Measurements from ENCODE around the gene ME3. TPM values are rescaled to one million over a fixed set of nuclear protein-coding genes. Genes with fewer than 3 reads are reported as not detected.

ME3 gene
- total and polyA plus RNA-seq, 12 donors: 13.9 to 128 (median 44.5) TPM

- Histone ChIP-seq H3K4me1 (replicated peaks in 1 of 2) (no peaks in the 10 kb centered on the region), H3K27ac (no peak overlapping the region), H3K4me3 (no peak overlapping the region), H3K36me3 (replicated peaks in 1 of 2) (no peaks in the 10 kb centered on the region), H3K27me3 (no peaks in the 10 kb centered on the region), H3K9me3 (replicated peaks in 1 of 3) (no peaks in the 10 kb centered on the region)
- intact Hi-C loops (cut with DNase I): no loop called here
- WGBS, 4 donors: 80 to 96% (median 95%) methylated on average over 1 of the region's 1 CpG
- TF ChIP-seq POLR2A (IDR thresholded peaks at IDR 0.05) (no peak), CTCF (IDR thresholded peaks at IDR 0.05) (no peak)
- DNase-seq: no peak
These were observed 227.4 kb downstream of the ME3 start for GRCh38 chr11:86444981-86445380.

GRCh38 chr11:86443415-86443814 is 229.0 kb downstream of the ME3 start:
- Histone ChIP-seq H3K4me3 (no peak overlapping the region), H3K27ac (no peak overlapping the region), H3K36me3 (replicated peaks in 1 of 2) (no peaks in the 10 kb centered on the region), H3K9me3 (replicated peaks in 1 of 3) (no peaks in the 10 kb centered on the region), H3K27me3 (no peaks in the 10 kb centered on the region), H3K4me1 (replicated peaks in 1 of 2) (no peaks in the 10 kb centered on the region)
- TF ChIP-seq CTCF (IDR thresholded peaks at IDR 0.05): no peak
- no peak for TF ChIP-seq POLR2A (IDR thresholded peaks at IDR 0.05)
- no peak for DNase-seq
- intact Hi-C loops (cut with DNase I): no loop called here
- WGBS, 4 donors: 0% methylated on average over 1 of the region's 1 CpG

GRCh38 chr11:86442827-86443226 is 229.6 kb downstream of the ME3 start:
- Histone ChIP-seq H3K4me1 (replicated peaks in 1 of 2) (no peaks in the 10 kb centered on the region), H3K27ac (peak overlapping the region in 1 of 5 donors; percentile 6), H3K36me3 (replicated peaks in 1 of 2) (no peaks in the 10 kb centered on the region), H3K4me3 (no peak overlapping the region), H3K27me3 (no peaks in the 10 kb centered on the region), H3K9me3 (replicated peaks in 1 of 3) (no peaks in the 10 kb centered on the region)
- 82 to 100% (median 90%) methylated on average over 3 to 5 of the region's 5 CpGs for WGBS, 4 donors
- no peak for DNase-seq
- intact Hi-C loops (cut with DNase I): no loop called here
- no peak for TF ChIP-seq POLR2A (IDR thresholded peaks at IDR 0.05)
- TF ChIP-seq CTCF (IDR thresholded peaks at IDR 0.05): no peak

- no peaks in the 10 kb centered on the region for H3K36me3 ChIP-seq (replicated peaks in 1 of 2)
These were observed 230.0 kb downstream of the ME3 start for GRCh38 chr11:86442420-86442819.

More at GRCh38 chr11:86442420-86442819, 230.0 kb downstream of the ME3 start:
- no peak for TF ChIP-seq CTCF (IDR thresholded peaks at IDR 0.05)
- no peak for TF ChIP-seq POLR2A (IDR thresholded peaks at IDR 0.05)
- no peaks in the 10 kb centered on the region for H3K9me3 ChIP-seq (replicated peaks in 1 of 3)
- no peaks in the 10 kb centered on the region for H3K27me3 ChIP-seq
- no peak overlapping the region for H3K4me3 ChIP-seq
- peak in 1 of 7 donors; percentile 38 for DNase-seq
- no peaks in the 10 kb centered on the region for H3K4me1 ChIP-seq (replicated peaks in 1 of 2)
- H3K27ac ChIP-seq: peak overlapping the region in 1 of 5 donors; percentile 6
- intact Hi-C loops (cut with DNase I): no loop called here
- WGBS, 4 donors: 80 to 100% (median 90%) methylated on average over 1 to 2 of the region's 2 CpGs
